ENCODE measurements around the gene RWDD4. TPM values are rescaled to one million over a fixed set of nuclear protein-coding genes. Genes with fewer than 3 reads are reported as not detected.

RWDD4 gene
- 15.8 to 19.6 TPM (median 18.2 TPM) in 5 replicates for total RNA-seq (2022; extraction: Qiagen RNA extraction)

DNA sequence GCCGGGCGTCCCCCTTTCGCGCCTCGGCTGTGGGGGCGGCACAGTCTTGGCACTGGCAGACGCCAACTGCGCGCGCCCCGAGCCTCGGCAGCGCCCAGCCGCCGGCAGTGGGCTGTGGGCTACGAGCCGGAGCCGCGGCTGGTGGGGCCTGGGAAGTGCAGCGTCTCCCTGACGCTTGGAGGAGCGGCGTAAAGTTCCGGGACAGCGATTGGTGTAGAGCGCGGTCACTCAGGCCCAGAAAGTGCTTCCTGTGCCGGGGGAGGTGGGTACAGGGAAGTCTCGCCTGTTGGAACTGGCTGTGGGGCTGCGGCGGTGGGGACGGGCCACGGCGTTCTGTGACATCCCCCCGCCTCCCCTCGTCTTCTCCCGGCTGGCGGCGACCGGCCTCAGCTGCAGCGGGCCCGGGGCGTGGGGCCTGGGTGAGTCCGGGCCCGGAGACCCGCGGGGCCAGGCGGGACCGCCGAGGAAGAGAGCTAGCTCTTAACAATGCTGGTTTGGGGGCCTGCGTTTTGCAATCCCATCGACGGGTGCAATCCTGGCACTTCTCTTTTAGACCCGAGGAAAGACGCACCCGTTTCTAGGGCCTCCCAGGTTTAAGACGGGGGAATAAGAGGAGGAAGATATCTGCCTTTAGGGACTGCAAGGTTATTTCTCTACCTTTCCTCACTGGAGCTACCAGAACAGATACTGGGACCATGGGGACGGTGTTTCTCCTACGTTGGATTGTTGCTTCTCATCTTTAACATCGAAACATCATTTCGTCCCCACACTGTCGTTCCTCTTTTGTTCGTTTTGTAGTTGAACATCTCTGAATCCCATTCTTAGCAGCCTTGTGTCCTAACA, at the start of gene RWDD4, which contains the start of gene TRAPPC11:
Gene RWDD4, minus strand, starts transcription at position 157 of the 843 bp plus-strand sequence. CDS start 233 bp downstream, outside the sequence.
Gene TRAPPC11, plus strand, starts transcription at position 265 of the 843 bp plus-strand sequence. CDS start 4,575 bp downstream, outside the sequence.

Other genes with a start within 250 kb of the RWDD4 start
- 10.6 to 12.1 TPM (median 11.1 TPM) in 5 replicates for gene CDKN2AIP, start 214.5 kb downstream of the RWDD4 start, total RNA-seq (2022; extraction: Qiagen RNA extraction)
- gene ING2, start 154.1 kb downstream of the RWDD4 start, total RNA-seq (2022; extraction: Qiagen RNA extraction): 9.3 to 12.3 TPM (median 10.2 TPM) in 5 replicates
- 9.7 to 14.1 TPM (median 10.4 TPM) in 5 replicates for gene TRAPPC11, start 108 bp upstream of the RWDD4 start, total RNA-seq (2022; extraction: Qiagen RNA extraction)
- 1.5 to 3.4 TPM (median 2.9 TPM) in 5 replicates for gene STOX2, start 246.1 kb upstream of the RWDD4 start, total RNA-seq (2022; extraction: Qiagen RNA extraction)

Data from A549 treated with CORT108297 at 1 μM for 4 hours (cell line).